T-helper 17 cell (primary cell): ENCODE results near the gene EPG5. TPM values are rescaled to one million over a fixed set of nuclear protein-coding genes. Genes with fewer than 3 reads are reported as not detected.
"Not testable (repeated sequence)": the region's sequence is repeated elsewhere in the genome, so short reads cannot be mapped to it uniquely, and the experiment has no call there.

Experiments used
- ATAC-seq: fragments of 150-1000 bp; cut with Tn5 transposase; 2 replicates; pipeline ENCODE4 v1.10.0; 2021; ENCODE audit warnings: mild to moderate bottlenecking, moderate library complexity
- DNase-seq, 3 donors: peaks; one replicate each; pipeline versions ENCODE4 v3.0.0 to v3.0.0-alpha.2; 2020 to 2021
- H3K9me3 ChIP-seq: one replicate; pipeline ENCODE4 v1.7.0; 2013; ENCODE audit warnings: low read length, mild to moderate bottlenecking; ENCODE audit not compliant: control insufficient read depth, poor library complexity, severe bottlenecking
- H3K27ac Mint-ChIP-seq: one replicate; pipeline ENCODE4 v1.8.0; 2022; ENCODE audit warnings: mild to moderate bottlenecking, moderate library complexity, mixed read lengths
- H3K27me3 Mint-ChIP-seq: one replicate; pipeline ENCODE4 v1.8.0; 2022; ENCODE audit warnings: mixed read lengths
- H3K36me3 Mint-ChIP-seq: one replicate; pipeline ENCODE4 v1.8.0; 2022; ENCODE audit warnings: low read depth, mixed read lengths
- H3K4me1 Mint-ChIP-seq: one replicate; pipeline ENCODE4 v1.8.0; 2022; ENCODE audit warnings: mild to moderate bottlenecking, mixed read lengths
- H3K4me3 Mint-ChIP-seq: one replicate; pipeline ENCODE4 v1.8.0; 2022; ENCODE audit warnings: mild to moderate bottlenecking, moderate library complexity, mixed read lengths
- total RNA-seq, 4 donors: library from RNA in 2 of 4; stranded (reverse) in 2 of 4; gene quantifications; one replicate each; pipeline ENCODE4 v1.2.3 and lab custom pipeline; 2022 to 2026

EPG5 gene
- total RNA-seq, 2 donors from 2014 or later: 46.6 to 76.5 TPM

DNA sequence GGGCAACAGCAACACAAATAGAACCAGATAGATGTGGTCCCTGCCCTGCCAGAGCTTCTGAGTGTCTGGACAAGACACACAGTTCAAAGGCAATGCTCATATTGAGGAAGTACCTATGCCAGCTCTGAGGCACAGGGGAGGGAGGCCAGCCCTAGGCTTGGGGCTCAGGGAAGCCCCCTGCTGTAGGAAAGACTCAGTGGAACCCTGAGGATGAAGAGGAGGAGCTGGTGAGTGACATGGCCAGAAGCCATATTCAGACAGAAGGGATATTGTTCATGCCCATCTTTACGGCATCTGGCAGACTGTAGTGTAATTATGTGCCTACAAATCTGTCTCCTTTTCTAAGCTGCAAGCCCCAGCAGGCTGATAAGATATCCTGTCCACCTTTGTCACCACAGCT, 132.8 kb downstream of the EPG5 start:
- peaks cover 44% of the 10 kb centered on the region for H3K27me3 Mint-ChIP-seq

DNA sequence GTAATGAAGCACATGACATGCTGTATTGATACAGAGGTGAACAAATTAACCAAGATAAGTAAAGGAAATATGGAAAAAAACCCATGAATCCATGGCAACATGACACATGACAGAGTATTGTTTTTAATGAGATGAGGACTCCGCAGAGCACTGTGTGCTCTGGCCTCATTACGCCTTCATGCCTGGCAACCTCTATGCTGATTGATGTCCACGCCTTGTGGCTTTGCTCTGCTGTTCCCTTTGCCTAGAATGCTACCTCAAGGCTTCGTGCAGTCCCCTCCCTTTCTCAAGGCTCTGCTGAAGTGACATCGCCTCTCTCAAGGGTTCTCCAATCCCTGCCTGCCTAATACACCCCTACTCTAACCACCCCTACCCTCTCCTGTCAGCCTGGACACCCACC, 133.3 kb downstream of the EPG5 start:
- H3K4me3 Mint-ChIP-seq: no peak overlapping the region
- peaks cover 40% of the 10 kb centered on the region for H3K27me3 Mint-ChIP-seq

More for the DNA sequence above, 132.8 kb downstream of the EPG5 start:
- H3K36me3 Mint-ChIP-seq: peaks cover 5% of the 10 kb centered on the region
- no peaks in the 10 kb centered on the region for H3K9me3 ChIP-seq
- no peak for DNase-seq
- ATAC-seq: no peak
- no peak overlapping the region for H3K4me3 Mint-ChIP-seq
- H3K4me1 Mint-ChIP-seq: peaks cover 15% of the 10 kb centered on the region
- no peak overlapping the region for H3K27ac Mint-ChIP-seq

GRCh38 chr18:45830917-45831316, 136.2 kb downstream of the EPG5 start:
- H3K9me3 ChIP-seq: no peaks in the 10 kb centered on the region
- H3K4me1 Mint-ChIP-seq: peaks cover 16% of the 10 kb centered on the region
- no peak for ATAC-seq
- H3K27me3 Mint-ChIP-seq: peaks cover 25% of the 10 kb centered on the region
- peaks cover 5% of the 10 kb centered on the region for H3K36me3 Mint-ChIP-seq
- no peak for DNase-seq
- no peak overlapping the region for H3K27ac Mint-ChIP-seq
- no peak overlapping the region for H3K4me3 Mint-ChIP-seq

More for the DNA sequence above, 133.3 kb downstream of the EPG5 start:
- no peaks in the 10 kb centered on the region for H3K9me3 ChIP-seq
- H3K36me3 Mint-ChIP-seq: peaks cover 5% of the 10 kb centered on the region
- no peak for ATAC-seq
- peaks cover 15% of the 10 kb centered on the region for H3K4me1 Mint-ChIP-seq
- no peak overlapping the region for H3K27ac Mint-ChIP-seq
- DNase-seq: no peak

DNA sequence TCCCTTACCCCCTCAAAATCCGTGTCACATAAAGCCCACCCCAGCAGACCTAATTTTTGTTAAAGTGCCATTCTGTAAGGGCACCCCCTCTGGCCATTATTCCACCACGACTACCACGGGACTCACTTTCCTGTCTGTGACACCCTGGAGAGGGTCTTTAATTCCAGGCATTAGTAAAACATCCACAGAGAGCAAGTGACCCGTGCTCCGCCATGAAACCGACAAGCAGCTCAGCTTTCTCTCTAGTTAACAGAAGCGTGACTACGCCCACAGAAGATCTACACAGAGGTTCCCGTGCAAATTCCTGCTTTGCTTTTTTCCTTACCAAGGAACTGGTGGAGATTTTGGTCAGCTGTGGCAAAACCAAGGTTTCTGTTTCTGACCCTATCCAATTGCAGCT, 137.3 kb downstream of the EPG5 start:
- no peak overlapping the region for H3K4me3 Mint-ChIP-seq
- no peaks in the 10 kb centered on the region for H3K9me3 ChIP-seq
- ATAC-seq (no peak), DNase-seq (no peak)
- H3K27ac Mint-ChIP-seq: no peak overlapping the region
- peaks cover 18% of the 10 kb centered on the region for H3K4me1 Mint-ChIP-seq
- peaks cover 14% of the 10 kb centered on the region for H3K27me3 Mint-ChIP-seq
- peaks cover under 1% of the 10 kb centered on the region for H3K36me3 Mint-ChIP-seq

DNA sequence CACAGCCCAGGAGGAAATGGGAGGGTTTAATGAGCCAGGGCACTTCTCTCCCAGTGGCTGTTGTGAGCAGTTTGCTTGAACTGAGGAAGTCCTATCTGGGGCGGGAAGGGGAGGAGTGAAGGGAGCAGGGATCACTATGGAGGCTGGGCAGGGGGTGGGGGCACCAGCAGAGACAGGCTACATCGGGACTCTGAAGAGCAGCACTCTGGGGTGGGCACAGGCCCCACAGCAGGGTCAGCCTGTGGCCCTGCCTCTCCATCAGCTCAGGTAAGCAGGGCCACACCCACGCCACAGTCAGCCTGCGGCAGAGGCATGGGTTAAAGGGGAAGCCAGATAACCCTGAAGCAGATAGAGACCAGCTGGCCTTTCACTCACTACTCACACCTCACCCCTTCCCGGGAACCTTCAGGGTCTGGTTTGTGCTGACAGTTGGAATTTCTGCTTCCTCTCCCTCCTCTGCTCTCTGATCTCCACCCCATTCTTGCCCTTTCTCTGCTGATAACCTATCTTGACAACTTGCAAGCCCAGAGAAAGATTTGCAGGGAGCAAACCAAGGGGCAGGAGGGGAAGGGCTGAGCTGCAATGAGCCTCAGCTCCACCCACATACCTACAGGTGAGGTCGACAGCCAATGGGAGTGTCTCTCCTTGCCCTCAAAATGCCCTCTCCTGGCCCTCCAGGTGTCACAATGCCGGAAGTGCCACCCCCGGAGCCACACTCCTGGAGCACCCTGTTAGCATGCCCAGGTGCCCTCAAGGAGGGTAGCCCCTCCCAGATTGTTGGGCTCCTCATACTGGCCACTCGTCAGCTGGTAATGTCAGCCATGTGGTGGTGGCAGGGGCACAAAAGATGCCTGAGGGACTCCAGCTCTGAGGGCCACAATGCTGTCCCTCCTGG, 138.0 kb downstream of the EPG5 start:
- ATAC-seq (no peak), DNase-seq (no peak)
- Mint-ChIP-seq H3K4me3 (no peak overlapping the region), H3K27me3 (peaks cover 7% of the 10 kb centered on the region), H3K27ac (no peak overlapping the region), H3K4me1 (peaks cover 24% of the 10 kb centered on the region), H3K36me3 (no peaks in the 10 kb centered on the region)
- H3K9me3 ChIP-seq: no peaks in the 10 kb centered on the region

- not testable (repeated sequence) for ATAC-seq, H3K36me3 Mint-ChIP-seq, H3K27ac Mint-ChIP-seq, H3K27me3 Mint-ChIP-seq, H3K4me3 Mint-ChIP-seq, DNase-seq, H3K9me3 ChIP-seq
- peaks cover 24% of the 10 kb centered on the region for H3K4me1 Mint-ChIP-seq
These were observed 140.4 kb downstream of the EPG5 start for GRCh38 chr18:45826716-45827115.

DNA sequence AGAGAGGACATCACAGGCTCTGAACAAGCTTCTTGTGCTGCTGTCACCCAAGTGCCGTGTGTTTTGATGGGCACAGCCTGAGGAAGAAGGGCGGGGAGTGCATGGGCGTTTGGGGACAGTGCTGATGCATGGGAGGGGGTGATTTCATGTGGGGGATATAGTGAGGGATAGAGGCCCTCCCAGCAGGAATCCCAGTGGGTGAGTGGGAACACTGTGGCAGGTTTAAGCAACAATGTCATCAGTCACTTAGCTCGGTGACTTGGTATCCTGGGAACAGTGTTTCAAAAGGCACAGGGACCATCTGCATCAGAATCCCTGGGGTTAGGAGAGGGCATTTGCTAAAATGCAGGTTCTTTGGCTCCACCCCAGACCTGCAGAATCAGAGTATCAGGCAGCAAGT, 141.0 kb downstream of the EPG5 start:
- H3K27ac Mint-ChIP-seq: peak overlapping the region; percentile 69
- peaks cover under 1% of the 10 kb centered on the region for H3K27me3 Mint-ChIP-seq
- peaks cover 2% of the 10 kb centered on the region for H3K36me3 Mint-ChIP-seq
- no peak overlapping the region for H3K4me3 Mint-ChIP-seq
- no peak for ATAC-seq
- H3K4me1 Mint-ChIP-seq: peaks cover 24% of the 10 kb centered on the region
- no peaks in the 10 kb centered on the region for H3K9me3 ChIP-seq
- no peak for DNase-seq

- H3K36me3 Mint-ChIP-seq: peaks cover 2% of the 10 kb centered on the region
- H3K27me3 Mint-ChIP-seq: peaks cover 5% of the 10 kb centered on the region
- no peak within 1 kb of the TSS for H3K4me3 Mint-ChIP-seq
- DNase-seq (no peak), ATAC-seq (peak; percentile 30)
- H3K4me1 Mint-ChIP-seq: peaks cover 24% of the 10 kb centered on the region
- no peaks in the 10 kb centered on the region for H3K9me3 ChIP-seq
- H3K27ac Mint-ChIP-seq: peak within 1 kb of the TSS; percentile 69
These were observed 141.7 kb downstream of the EPG5 start, which contains the start of gene SIGLEC15 for GRCh38 chr18:45825258-45826044. SIGLEC15 (plus strand) TSS chr18:45825675; CDS start chr18:45825729, 54 bp downstream.

DNA sequence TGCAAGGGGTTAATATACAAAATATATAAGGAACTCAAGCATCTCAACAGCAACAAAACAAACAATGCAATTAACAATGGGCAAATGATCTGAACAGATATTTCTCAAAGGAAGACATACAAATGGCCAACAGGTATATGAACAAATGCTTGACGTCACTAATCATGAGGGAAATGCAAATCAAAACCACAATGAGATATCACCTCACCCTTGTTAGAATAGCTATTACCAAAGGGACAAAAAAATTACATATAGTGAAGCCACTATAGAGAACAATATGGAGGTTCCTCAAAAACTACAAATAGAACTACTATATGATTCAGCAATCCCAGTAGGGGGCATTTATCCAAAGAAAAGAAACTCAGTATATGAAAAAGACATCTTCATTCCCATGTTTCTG, 145.4 kb downstream of the EPG5 start:
- peaks cover 6% of the 10 kb centered on the region for H3K27me3 Mint-ChIP-seq

GRCh38 chr18:45821026-45821425, 146.1 kb downstream of the EPG5 start:
- no peak for ATAC-seq
- no peaks in the 10 kb centered on the region for H3K9me3 ChIP-seq
- Mint-ChIP-seq H3K27ac (no peak overlapping the region), H3K4me1 (peaks cover 15% of the 10 kb centered on the region), H3K27me3 (peaks cover 6% of the 10 kb centered on the region), H3K4me3 (no peak overlapping the region), H3K36me3 (peaks cover 6% of the 10 kb centered on the region)
- DNase-seq: no peak

More for the DNA sequence above, 145.4 kb downstream of the EPG5 start:
- no peaks in the 10 kb centered on the region for H3K9me3 ChIP-seq
- Mint-ChIP-seq H3K27ac (no peak overlapping the region), H3K4me1 (peaks cover 15% of the 10 kb centered on the region), H3K36me3 (peaks cover 6% of the 10 kb centered on the region), H3K4me3 (no peak overlapping the region)
- DNase-seq (no peak), ATAC-seq (no peak)

DNA sequence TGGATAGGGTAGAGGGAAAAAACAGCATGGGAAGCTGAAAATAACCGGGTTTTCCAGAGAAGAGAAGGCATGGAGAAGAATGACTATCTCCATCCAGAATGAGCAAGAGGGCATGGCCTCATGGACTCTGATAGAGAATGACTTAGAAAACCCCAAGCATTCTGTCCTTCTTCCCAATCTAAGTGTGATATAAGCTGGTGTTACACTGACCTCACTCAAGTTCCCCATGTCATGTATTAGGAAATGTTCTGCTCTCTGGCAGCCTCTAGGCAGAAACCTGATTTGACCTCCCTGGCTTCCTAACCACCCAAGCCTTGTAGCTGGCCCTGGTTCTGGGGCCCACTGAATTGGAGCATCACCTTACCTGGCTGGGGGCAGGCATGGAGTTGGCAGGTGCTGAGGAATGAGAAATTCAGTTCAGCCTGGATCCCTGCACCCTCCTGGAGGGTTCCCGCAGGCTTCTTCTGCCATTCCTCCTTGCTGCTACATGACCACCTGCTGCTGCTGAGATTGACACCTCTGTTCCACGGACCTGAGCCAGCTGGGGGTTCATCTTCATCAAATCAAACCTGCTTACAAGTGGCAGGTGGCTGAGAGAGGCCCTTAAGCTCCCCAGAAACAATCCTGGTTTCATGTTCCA, 146.9 kb downstream of the EPG5 start:
- DNase-seq: no peak
- H3K4me1 Mint-ChIP-seq: peaks cover 9% of the 10 kb centered on the region
- no peak overlapping the region for H3K27ac Mint-ChIP-seq
- peaks cover 6% of the 10 kb centered on the region for H3K27me3 Mint-ChIP-seq
- no peak for ATAC-seq
- H3K9me3 ChIP-seq: no peaks in the 10 kb centered on the region
- peaks cover 6% of the 10 kb centered on the region for H3K36me3 Mint-ChIP-seq
- H3K4me3 Mint-ChIP-seq: no peak overlapping the region

GRCh38 chr18:45818765-45819164, 148.4 kb downstream of the EPG5 start:
- H3K27ac Mint-ChIP-seq, H3K36me3 Mint-ChIP-seq, H3K4me1 Mint-ChIP-seq: not testable (repeated sequence)

GRCh38 chr18:45817543-45817942, 149.6 kb downstream of the EPG5 start:
- no peak overlapping the region for H3K4me3 Mint-ChIP-seq
- no peak overlapping the region for H3K27ac Mint-ChIP-seq
- DNase-seq (no peak), ATAC-seq (no peak)
- no peaks in the 10 kb centered on the region for H3K9me3 ChIP-seq
- no peaks in the 10 kb centered on the region for H3K4me1 Mint-ChIP-seq
- peaks cover 3% of the 10 kb centered on the region for H3K36me3 Mint-ChIP-seq
- peaks cover 6% of the 10 kb centered on the region for H3K27me3 Mint-ChIP-seq

More at GRCh38 chr18:45818765-45819164, 148.4 kb downstream of the EPG5 start:
- not testable (repeated sequence) for H3K4me3 Mint-ChIP-seq, ATAC-seq, H3K27me3 Mint-ChIP-seq, DNase-seq, H3K9me3 ChIP-seq
